Spleen (tissue), 7 donors: ENCODE measurements around the gene FRMD7.

Experiments used
- CTCF ChIP-seq, 11 experiments: fragments of 200-600 bp in 7 of 11; fragments of 450-650 bp in 4 of 11; sonication (generic) in 4 of 11; IDR thresholded peaks in 8 of 11; conservative IDR thresholded peaks in 3 of 11; 1 replicate in 7 of 11; 2 replicates in 4 of 11; pipeline versions ENCODE4 v1.4.0 to v1.8.0; 2016 to 2021; ENCODE audit warnings: antibody characterized with exemption in 11 of 11, inconsistent platforms in 4 of 11, mild to moderate bottlenecking in 1 of 11
- POLR2A ChIP-seq, 3 donors: fragments of 450-650 bp; IDR thresholded peaks; one replicate each; pipeline ENCODE4 v1.5.1; 2017; ENCODE audit warnings: antibody characterized with exemption in 3 of 3, mild to moderate bottlenecking in 1 of 3
- POLR2AphosphoS5 ChIP-seq, 3 donors: sonication (generic); formaldehyde crosslinking; IDR thresholded peaks; one replicate each; pipeline ENCODE4 v1.5.1; 2017; ENCODE audit warnings: antibody characterized with exemption in 3 of 3
- donor health status: DM: no; HTN: no; CAD: no; lungs with moderate emphysema.
- donor health status: DM: no; HTN: no; CAD: no.
- donor health status: DM: no; HTN: no; CAD: no.

DNA sequence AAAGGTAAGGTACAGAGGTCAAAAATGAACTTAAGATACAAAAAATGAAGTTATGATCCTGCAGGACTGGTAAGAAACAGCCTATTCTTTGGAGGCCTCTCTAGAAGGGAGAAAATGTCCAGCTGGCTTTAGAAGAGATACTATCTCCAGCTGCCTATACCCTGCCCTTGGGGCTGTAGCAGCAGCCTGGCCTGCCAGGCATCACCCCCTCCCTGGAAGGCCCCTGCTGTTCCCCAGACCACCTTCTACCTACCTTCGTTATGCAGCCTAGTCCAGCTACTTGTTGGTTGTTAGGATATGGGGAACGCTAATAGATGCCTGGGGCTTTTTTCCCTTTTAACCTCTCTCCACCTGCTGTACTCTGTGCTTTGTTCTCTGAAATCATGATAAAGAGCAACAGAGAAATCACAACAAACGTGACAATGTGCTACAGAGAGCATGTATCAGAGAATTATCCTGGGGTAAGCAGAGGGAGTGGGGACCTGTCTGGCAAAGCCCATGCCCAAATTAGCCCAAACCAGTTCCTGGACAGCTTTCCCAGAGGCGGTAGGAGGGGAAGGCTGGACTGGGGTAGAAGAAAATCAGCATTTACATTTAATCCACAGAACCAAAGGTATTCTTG lies 34.5 kb downstream of the FRMD7 start:
- no peak for TF ChIP-seq POLR2AphosphoS5 (IDR thresholded peaks at IDR 0.05)
- TF ChIP-seq CTCF (IDR thresholded peaks at IDR 0.05 in 8 of 11, conservative IDR thresholded peaks at IDR 0.05 in 3 of 11): no peak
- TF ChIP-seq POLR2A (IDR thresholded peaks at IDR 0.05): no peak
